ENCODE results near the gene USP49.
"Not testable (repeated sequence)": the region's sequence is repeated elsewhere in the genome, so short reads cannot be mapped to it uniquely, and the experiment has no call there.

USP49 gene

DNA sequence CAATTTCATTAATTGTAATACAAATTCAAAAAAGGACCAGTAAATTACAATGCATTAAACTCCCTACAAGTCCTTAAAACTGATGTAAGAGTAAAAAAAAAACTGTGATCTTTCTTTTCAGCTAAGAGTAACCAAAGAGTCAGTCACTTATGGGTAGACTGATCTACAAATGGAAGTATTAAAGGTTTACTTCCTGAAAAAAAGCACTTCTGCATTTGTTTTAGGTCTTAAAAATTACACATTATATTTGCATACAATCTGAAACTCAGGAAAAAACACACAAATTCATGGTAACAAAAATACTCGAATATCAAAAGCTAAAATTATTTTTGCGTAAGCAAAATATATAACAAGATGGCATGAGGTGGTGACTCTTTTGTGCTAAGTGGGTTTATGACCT is 23.5 kb downstream of the USP49 start:
- no peak for DNase-seq

GRCh38 chr6:41859356-41859755 is 35.8 kb downstream of the USP49 start:
- DNase-seq = no peak

- DNase-seq = no peak
Measured at GRCh38 chr6:41858703-41859102, 36.5 kb downstream of the USP49 start.

GRCh38 chr6:41850861-41851260 is 44.3 kb downstream of the USP49 start:
- DNase-seq = no peak

DNA sequence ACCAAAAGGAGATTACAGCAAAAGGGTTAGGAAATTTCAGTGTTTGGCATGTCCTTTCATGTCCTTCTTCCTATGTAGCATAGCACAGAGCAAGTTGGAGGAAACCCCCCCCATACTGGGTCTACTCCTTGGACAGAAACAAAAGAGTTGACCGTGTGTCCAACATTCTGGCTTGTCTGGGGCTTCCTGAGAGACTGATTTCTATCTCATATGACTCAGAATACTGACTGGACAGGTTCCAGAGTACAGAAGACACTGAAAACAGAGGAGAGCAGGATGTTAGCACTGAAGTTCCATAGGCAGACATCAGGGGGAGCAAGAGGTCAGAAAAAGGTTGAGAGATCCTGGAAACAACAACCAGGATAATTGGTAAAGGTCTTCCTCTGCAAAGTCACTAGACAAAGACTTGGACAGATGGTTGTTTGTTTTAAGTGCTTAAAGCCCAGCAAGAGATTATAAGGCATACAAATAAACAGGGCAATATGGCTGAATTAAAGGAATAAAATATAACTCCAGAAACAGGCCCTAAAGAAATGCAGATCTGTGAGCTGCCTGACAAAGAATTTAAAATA is 48.4 kb downstream of the USP49 start:
- peak; percentile 27 for DNase-seq

GRCh38 chr6:41843178-41843577 is 52.0 kb downstream of the USP49 start:
- DNase-seq = no peak

- no peak for DNase-seq
Measured at GRCh38 chr6:41840326-41840725, 54.8 kb downstream of the USP49 start.

DNA sequence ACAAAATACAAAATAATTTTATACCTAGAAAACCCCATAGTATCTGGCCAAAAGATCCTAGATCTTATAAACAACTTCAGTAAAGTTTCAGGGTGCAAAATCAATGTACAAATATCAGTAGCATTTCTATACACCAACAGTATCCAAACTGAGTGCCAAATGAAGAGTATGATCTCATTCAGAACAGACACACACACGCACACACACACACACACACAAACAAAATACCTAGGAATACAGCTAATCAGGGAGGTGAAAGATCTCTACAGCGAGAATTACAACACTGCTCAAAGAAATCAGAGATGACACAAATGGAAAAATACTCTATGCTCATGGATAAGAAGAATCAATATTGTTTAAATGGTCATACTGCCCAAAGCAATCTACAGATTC is 58.5 kb downstream of the USP49 start:
- DNase-seq = no peak

DNA sequence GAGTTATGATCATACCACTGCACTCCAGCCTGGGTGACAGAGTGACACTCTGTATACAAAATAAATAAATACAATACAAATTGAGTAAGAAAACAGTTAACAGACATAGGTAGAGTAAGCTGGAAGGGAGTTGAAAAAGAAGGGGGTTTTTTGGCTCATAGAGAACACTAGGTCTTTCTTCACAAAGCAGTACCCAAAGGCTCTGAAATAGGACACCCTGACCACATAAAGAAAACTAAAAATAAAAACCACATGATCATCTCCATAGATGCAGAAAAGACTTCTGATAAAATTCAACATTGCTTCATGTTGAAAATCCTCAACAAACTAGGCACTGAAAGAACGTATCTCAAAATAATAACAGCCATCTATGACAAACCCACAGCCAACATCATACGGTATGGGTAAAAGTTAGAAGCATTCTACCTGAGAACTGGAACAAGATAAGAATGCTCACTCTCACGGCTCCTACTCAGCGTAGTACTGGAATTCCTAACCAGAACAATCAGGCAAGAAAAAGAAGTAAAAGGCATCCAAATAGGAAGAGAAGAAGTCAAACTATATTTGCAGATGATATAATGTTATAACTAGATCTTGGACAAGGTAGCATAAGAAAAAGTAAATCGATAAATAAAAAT is 59.0 kb downstream of the USP49 start:
- no peak for DNase-seq

GRCh38 chr6:41832263-41832662 is 62.9 kb downstream of the USP49 start:
- no peak for DNase-seq

- no peak for DNase-seq
Measured at GRCh38 chr6:41826343-41827022, 68.7 kb downstream of the USP49 start.

GRCh38 chr6:41824571-41825569 is 70.3 kb downstream of the USP49 start:
- DNase-seq = no peak

GRCh38 chr6:41823178-41823577 is 72.0 kb downstream of the USP49 start:
- DNase-seq = no peak

GRCh38 chr6:41822021-41822420 is 73.2 kb downstream of the USP49 start:
- DNase-seq = no peak

- no peak for DNase-seq
Measured at GRCh38 chr6:41821266-41821665, 73.9 kb downstream of the USP49 start.

- no peak for DNase-seq
Measured at GRCh38 chr6:41818271-41819054, 76.7 kb downstream of the USP49 start.

- no peak for DNase-seq
Measured at GRCh38 chr6:41815587-41815986, 79.6 kb downstream of the USP49 start.

- no peak for DNase-seq
Measured at GRCh38 chr6:41814629-41815028, 80.5 kb downstream of the USP49 start.

DNA sequence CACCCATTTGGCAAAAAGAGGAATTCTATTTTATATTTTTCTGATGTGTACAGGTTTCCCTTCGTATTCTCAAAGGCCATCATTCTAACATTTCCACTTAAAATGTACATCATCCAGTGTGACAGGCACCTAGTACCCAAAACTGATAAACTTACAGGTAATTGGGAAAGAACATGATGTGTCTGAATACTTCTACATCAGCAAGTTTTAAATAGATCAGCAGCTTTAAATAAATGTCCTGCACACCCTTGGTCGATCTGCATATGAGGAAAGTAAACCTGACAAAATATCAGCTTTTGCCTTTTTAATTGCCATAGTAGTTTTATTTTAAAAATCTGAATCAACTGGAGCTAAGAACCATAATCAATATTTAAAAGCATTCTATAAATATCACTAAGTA is 81.2 kb downstream of the USP49 start:
- DNase-seq = no peak

DNA sequence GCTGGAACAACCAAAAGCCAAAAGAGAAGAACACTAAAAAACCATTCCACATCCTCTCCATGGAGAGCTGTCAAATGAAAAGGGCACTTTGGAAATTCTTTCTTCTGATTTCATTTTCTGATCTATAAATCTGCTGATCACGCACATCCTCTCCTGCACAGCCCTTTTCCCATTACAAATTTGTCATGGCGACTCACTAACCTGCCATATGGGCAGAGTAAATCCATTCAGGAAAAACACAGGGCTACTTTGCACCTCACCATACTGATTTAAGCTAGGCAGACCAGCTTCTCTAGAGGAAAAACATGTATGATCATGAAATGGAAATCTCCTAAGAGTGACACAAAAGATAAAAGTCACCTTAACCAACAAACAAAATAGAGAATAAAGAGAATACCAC is 81.7 kb downstream of the USP49 start:
- DNase-seq = no peak

DNA sequence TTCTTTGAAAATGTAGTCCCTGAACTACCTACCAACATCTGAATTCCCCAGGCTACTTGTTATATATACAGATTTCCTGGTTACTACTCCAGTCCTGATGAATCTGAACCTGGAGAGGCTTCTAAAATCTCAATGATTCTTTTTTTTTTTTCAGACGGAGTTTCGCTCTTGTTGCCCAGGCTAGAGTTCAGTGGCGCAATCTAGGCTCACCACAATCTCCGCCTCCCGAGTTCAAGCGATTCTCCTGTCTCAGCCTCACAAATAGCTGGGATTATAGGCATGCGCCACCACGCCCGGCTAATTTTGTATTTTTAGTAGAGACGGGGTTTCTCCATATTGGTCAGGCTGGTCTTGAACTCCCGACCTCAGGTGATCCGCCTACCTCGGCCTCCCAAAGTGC is 83.2 kb downstream of the USP49 start:
- DNase-seq = not testable (repeated sequence)

GRCh38 chr6:41811095-41811494 is 84.1 kb downstream of the USP49 start:
- DNase-seq = no peak

Measured in activated T-cell treated with anti-CD3 and anti-CD28 coated beads, Interleukin-2, amount 50 U/mL, for 1 hour (primary cell).